ENCODE measurements around the gene CDX1.

The CDX1 gene

GRCh38 chr5:150190987-150191386 is 24.4 kb downstream of the CDX1 start:
- DNase-seq (ENCODE audit: low read depth in 2 of 2): no peak
- no peak for TF ChIP-seq CTCF (IDR thresholded peaks at IDR 0.05; ENCODE audit: low read depth, low read length)
- no peak overlapping the region for H3K4me3 ChIP-seq (replicated peaks in 1 of 2; ENCODE audit: low read depth in 2 of 2, low read length in 2 of 2)

GRCh38 chr5:150192462-150192861 is 25.9 kb downstream of the CDX1 start:
- no peak for DNase-seq (ENCODE audit: low read depth in 2 of 2)
- TF ChIP-seq CTCF (IDR thresholded peaks at IDR 0.05; ENCODE audit: low read depth, low read length): no peak
- no peak overlapping the region for H3K4me3 ChIP-seq (replicated peaks in 1 of 2; ENCODE audit: low read depth in 2 of 2, low read length in 2 of 2)

- H3K4me3 ChIP-seq (replicated peaks in 1 of 2; ENCODE audit: low read depth in 2 of 2, low read length in 2 of 2): no peak overlapping the region
- no peak for DNase-seq (ENCODE audit: low read depth in 2 of 2)
- TF ChIP-seq CTCF (IDR thresholded peaks at IDR 0.05; ENCODE audit: low read depth, low read length): no peak
Measured at GRCh38 chr5:150195736-150196485, 29.3 kb downstream of the CDX1 start.

- DNase-seq (ENCODE audit: low read depth in 2 of 2): no peak
- no peak overlapping the region for H3K4me3 ChIP-seq (replicated peaks in 1 of 2; ENCODE audit: low read depth in 2 of 2, low read length in 2 of 2)
- no peak for TF ChIP-seq CTCF (IDR thresholded peaks at IDR 0.05; ENCODE audit: low read depth, low read length)
Measured at GRCh38 chr5:150196514-150196913, 29.9 kb downstream of the CDX1 start.

GRCh38 chr5:150196986-150197385 is 30.4 kb downstream of the CDX1 start:
- TF ChIP-seq CTCF (IDR thresholded peaks at IDR 0.05; ENCODE audit: low read depth, low read length): no peak
- no peak overlapping the region for H3K4me3 ChIP-seq (replicated peaks in 1 of 2; ENCODE audit: low read depth in 2 of 2, low read length in 2 of 2)
- no peak for DNase-seq (ENCODE audit: low read depth in 2 of 2)

GRCh38 chr5:150197476-150197875 is 30.9 kb downstream of the CDX1 start:
- DNase-seq (ENCODE audit: low read depth in 2 of 2): no peak
- TF ChIP-seq CTCF (IDR thresholded peaks at IDR 0.05; ENCODE audit: low read depth, low read length): no peak

GRCh38 chr5:150202501-150202900 is 35.9 kb downstream of the CDX1 start:
- H3K4me3 ChIP-seq (replicated peaks in 1 of 2; ENCODE audit: low read depth in 2 of 2, low read length in 2 of 2): no peak overlapping the region
- DNase-seq (ENCODE audit: low read depth in 2 of 2): no peak
- no peak for TF ChIP-seq CTCF (IDR thresholded peaks at IDR 0.05; ENCODE audit: low read depth, low read length)

More at GRCh38 chr5:150197476-150197875, 30.9 kb downstream of the CDX1 start:
- no peak overlapping the region for H3K4me3 ChIP-seq (replicated peaks in 1 of 2; ENCODE audit: low read depth in 2 of 2, low read length in 2 of 2)
